CD4-positive, alpha-beta T cell (primary cell): ENCODE results near the gene TMEM43. TPM values are rescaled to one million over a fixed set of nuclear protein-coding genes. Genes with fewer than 3 reads are reported as not detected.

ENCODE experiments used
- ATAC-seq: fragments of 200-7000 bp; cut with Tn5 transposase; one replicate; pipeline ENCODE4 v1.10.0; 2022; ENCODE audit warnings: mild to moderate bottlenecking; ENCODE audit not compliant: poor library complexity
- CTCF ChIA-PET: fragments of 350-600 bp; sonication (Branson Sonifier 250); formaldehyde crosslinking; loops from one replicate; lab custom pipeline; 2021; ENCODE audit warnings: antibody characterized with exemption, inconsistent platforms; lab: Charles Lee
- POLR2A ChIA-PET: fragments of 350-600 bp; sonication (Branson Sonifier 250); formaldehyde crosslinking; loops from one replicate; lab custom pipeline; 2021; ENCODE audit warnings: antibody characterized with exemption, inconsistent platforms; lab: Charles Lee
- DNase-seq, 14 experiments: peaks; one replicate each; pipeline ENCODE4 v3.0.0-alpha.2; 2013 to 2020; ENCODE audit warnings: mixed read lengths in 2 of 14
- H3K27ac ChIP-seq, 2 donors: one replicate each; pipeline versions ENCODE4 v1.5.1 to v1.7.0; 2013; ENCODE audit warnings: low read length in 2 of 2, low read depth in 1 of 2, mild to moderate bottlenecking in 1 of 2
- H3K27me3 ChIP-seq, 2 experiments: 1 replicate in 1 of 2; 2 replicates in 1 of 2; pipeline versions ENCODE4 v1.6.1 to v1.7.0; 2013; ENCODE audit warnings: low read length in 2 of 2, control low read depth in 1 of 2, mild to moderate bottlenecking in 1 of 2, moderate library complexity in 1 of 2; ENCODE audit not compliant: insufficient read depth in 2 of 2, control insufficient read depth in 1 of 2
- H3K36me3 ChIP-seq: one replicate; pipeline ENCODE4 v1.6.1; 2013; ENCODE audit warnings: low read length, control low read depth; ENCODE audit not compliant: insufficient read depth
- H3K4me1 ChIP-seq: one replicate; pipeline ENCODE4 v1.6.1; 2013; ENCODE audit warnings: low read length, control low read depth; ENCODE audit not compliant: insufficient read depth
- H3K4me3 ChIP-seq: one replicate; pipeline ENCODE4 v1.5.1; 2013; ENCODE audit warnings: mild to moderate bottlenecking, low read length, moderate library complexity
- H3K9me3 ChIP-seq, 2 experiments: 1 replicate in 1 of 2; 2 replicates in 1 of 2; pipeline versions ENCODE4 v1.6.1 to v1.7.0; 2013; ENCODE audit warnings: low read length in 2 of 2, mild to moderate bottlenecking in 2 of 2, control low read depth in 1 of 2, moderate library complexity in 1 of 2; ENCODE audit not compliant: control insufficient read depth in 1 of 2, insufficient read depth in 1 of 2
- H3K27ac Mint-ChIP-seq: one replicate; pipeline ENCODE4 v1.8.0; 2020; ENCODE audit warnings: mixed read lengths
- H3K27me3 Mint-ChIP-seq: one replicate; pipeline ENCODE4 v1.8.0; 2021; ENCODE audit warnings: mixed read lengths
- H3K36me3 Mint-ChIP-seq: one replicate; pipeline ENCODE4 v1.8.0; 2021; ENCODE audit warnings: low read depth, mixed read lengths
- H3K4me1 Mint-ChIP-seq: one replicate; pipeline ENCODE4 v1.8.0; 2021; ENCODE audit warnings: low read depth, mixed read lengths
- H3K4me3 Mint-ChIP-seq: one replicate; pipeline ENCODE4 v1.8.0; 2020; ENCODE audit warnings: mild to moderate bottlenecking, mixed read lengths
- H3K9me3 Mint-ChIP-seq: one replicate; pipeline ENCODE4 v1.8.0; 2020; ENCODE audit warnings: mixed read lengths
- CTCF ChIP-seq: fragments of 200-600 bp; IDR thresholded peaks from one replicate; pipeline ENCODE4 v1.8.0; 2022; ENCODE audit warnings: antibody characterized with exemption, mild to moderate bottlenecking
- intact Hi-C, 2 experiments: fragments of 100-400 bp; cut with DNase I in 1 of 2; cut with micrococcal nuclease in 1 of 2; formaldehyde crosslinking; loops; one replicate each; pipeline versions ENCODE4 v1.15.1 to v1.9.0; 2023 to 2025; cut with DNase I, micrococcal nuclease
- total RNA-seq, 174 experiments: library from RNA in 2 of 174; stranded (reverse) in 2 of 174; gene quantifications; one replicate each; pipeline ENCODE4 v1.2.3 and lab custom pipeline; 2021 to 2026

The TMEM43 gene
- total RNA-seq, 2 experiments from 2014 or later: 24.8 to 27.6 TPM

- ChIA-PET CTCF (no interaction called here), POLR2A (no interaction called here)
- peaks cover 28% of the 10 kb centered on the region for H3K4me1 ChIP-seq
- H3K9me3 ChIP-seq: no peaks in the 10 kb centered on the region
- Mint-ChIP-seq H3K4me1 (peaks cover 31% of the 10 kb centered on the region), H3K27ac (no peak overlapping the region), H3K27me3 (no peaks in the 10 kb centered on the region), H3K9me3 (no peaks in the 10 kb centered on the region), H3K36me3 (peaks cover 86% of the 10 kb centered on the region), H3K4me3 (no peak overlapping the region)
- no peak for TF ChIP-seq CTCF
- no peak overlapping the region for H3K27ac ChIP-seq
- intact Hi-C loops: no loop called here
- ATAC-seq: no peak
- no peak for DNase-seq
- no peaks in the 10 kb centered on the region for H3K27me3 ChIP-seq
- peaks cover 81% of the 10 kb centered on the region for H3K36me3 ChIP-seq
- no peak overlapping the region for H3K4me3 ChIP-seq
Measured at GRCh38 chr3:14130707-14131106, 5.9 kb downstream of the TMEM43 start.

- TF ChIP-seq CTCF: no peak
- Mint-ChIP-seq H3K27ac (no peak overlapping the region), H3K36me3 (peaks cover 86% of the 10 kb centered on the region), H3K9me3 (no peaks in the 10 kb centered on the region), H3K4me3 (no peak overlapping the region), H3K27me3 (no peaks in the 10 kb centered on the region), H3K4me1 (peaks cover 27% of the 10 kb centered on the region)
- intact Hi-C loops: no loop called here
- no peak overlapping the region for H3K27ac ChIP-seq
- ChIA-PET CTCF (no interaction called here), POLR2A (interaction anchor here (0.7 to 1.2 kb wide), 2 partner anchors 11 to 176 kb away, joined by 3 to 4 read pairs; no protein-coding TSS in a partner anchor)
- DNase-seq (no peak), ATAC-seq (no peak)
- no peaks in the 10 kb centered on the region for H3K27me3 ChIP-seq
- peaks cover 86% of the 10 kb centered on the region for H3K36me3 ChIP-seq
- peaks cover 23% of the 10 kb centered on the region for H3K4me1 ChIP-seq
- no peaks in the 10 kb centered on the region for H3K9me3 ChIP-seq
- no peak overlapping the region for H3K4me3 ChIP-seq
Measured at GRCh38 chr3:14131134-14131533, 6.3 kb downstream of the TMEM43 start.

GRCh38 chr3:14132120-14132519, 7.3 kb downstream of the TMEM43 start:
- DNase-seq (no peak), ATAC-seq (no peak)
- no peak overlapping the region for H3K27ac ChIP-seq
- no peak overlapping the region for H3K4me3 ChIP-seq
- Mint-ChIP-seq H3K36me3 (peaks cover 93% of the 10 kb centered on the region), H3K4me1 (peaks cover 17% of the 10 kb centered on the region), H3K27me3 (no peaks in the 10 kb centered on the region), H3K4me3 (no peak overlapping the region), H3K9me3 (no peaks in the 10 kb centered on the region), H3K27ac (no peak overlapping the region)
- no peak for TF ChIP-seq CTCF
- no peaks in the 10 kb centered on the region for H3K9me3 ChIP-seq
- CTCF ChIA-PET: no interaction called here
- intact Hi-C loops: no loop called here
- POLR2A ChIA-PET: interaction anchor here (1.2 kb wide), 1 partner anchor 10 kb away, joined by 4 read pairs; no protein-coding TSS in a partner anchor
- no peaks in the 10 kb centered on the region for H3K27me3 ChIP-seq
- H3K36me3 ChIP-seq: peaks cover 95% of the 10 kb centered on the region
- peaks cover 14% of the 10 kb centered on the region for H3K4me1 ChIP-seq
